GM18868 (cell line): ENCODE results near the gene OSBPL6.
"Not testable (repeated sequence)": the region's sequence is repeated elsewhere in the genome, so short reads cannot be mapped to it uniquely, and the experiment has no call there.

Source experiments
- ATAC-seq: cut with Tn5 transposase; IDR thresholded peaks from one replicate; pipeline ENCODE4 v1.9.1; 2021; ENCODE audit warnings: mild to moderate bottlenecking, moderate library complexity; ENCODE audit not compliant: unreplicated experiment

The OSBPL6 gene

GRCh38 chr2:178394859-178395258 lies 200.5 kb downstream of the OSBPL6 start:
- ATAC-seq = no peak

GRCh38 chr2:178395295-178395694 lies 201.0 kb downstream of the OSBPL6 start:
- no peak for ATAC-seq

- no peak for ATAC-seq
Observed at GRCh38 chr2:178395941-178396570, 201.7 kb downstream of the OSBPL6 start.

GRCh38 chr2:178397002-178397605 lies 202.8 kb downstream of the OSBPL6 start:
- ATAC-seq = peak; percentile 92

GRCh38 chr2:178401994-178402437 lies 207.7 kb downstream of the OSBPL6 start:
- ATAC-seq = no peak

- peak; percentile 39 for ATAC-seq
Observed at GRCh38 chr2:178403671-178404306, 209.5 kb downstream of the OSBPL6 start.

- ATAC-seq = peak; percentile 99
Observed at GRCh38 chr2:178404368-178404767, 210.1 kb downstream of the OSBPL6 start.

GRCh38 chr2:178409261-178409660 lies 214.9 kb downstream of the OSBPL6 start:
- ATAC-seq = no peak

GRCh38 chr2:178412047-178412446 lies 217.7 kb downstream of the OSBPL6 start:
- ATAC-seq = no peak

- not testable (repeated sequence) for ATAC-seq
Observed at GRCh38 chr2:178412453-178412852, 218.1 kb downstream of the OSBPL6 start.

GRCh38 chr2:178413472-178414265 lies 219.4 kb downstream of the OSBPL6 start:
- ATAC-seq = peak; percentile 81

- peak; percentile 80 for ATAC-seq
Observed at GRCh38 chr2:178414266-178415247, 220.2 kb downstream of the OSBPL6 start.

GRCh38 chr2:178415979-178416378 lies 221.7 kb downstream of the OSBPL6 start:
- no peak for ATAC-seq

GRCh38 chr2:178417916-178418315 lies 223.6 kb downstream of the OSBPL6 start:
- ATAC-seq = no peak

- ATAC-seq = no peak
Observed at GRCh38 chr2:178418426-178418825, 224.1 kb downstream of the OSBPL6 start.

GRCh38 chr2:178419123-178419522 lies 224.8 kb downstream of the OSBPL6 start:
- ATAC-seq = no peak

GRCh38 chr2:178420463-178420999 lies 226.2 kb downstream of the OSBPL6 start:
- ATAC-seq = no peak

- no peak for ATAC-seq
Observed at GRCh38 chr2:178422097-178422496, 227.8 kb downstream of the OSBPL6 start.

- ATAC-seq = not testable (repeated sequence)
Observed at GRCh38 chr2:178423746-178424145, 229.4 kb downstream of the OSBPL6 start.

- ATAC-seq = no peak
Observed at GRCh38 chr2:178425255-178425827, 231.0 kb downstream of the OSBPL6 start.
